HL-60/S4 treated with retinoic acid at 250 ng/mL for 4 days and 3 days (cell line): Measurements from ENCODE around the gene SLC35F1.

ENCODE experiments used
- in situ Hi-C: fragments of 300-500 bp; cut with MboI; formaldehyde crosslinking; loops from 2 replicates; pipeline ENCODE4 v1.7.0; 2022; ENCODE audit warnings: low sequenced_read_pairs

The SLC35F1 gene

GRCh38 chr6:118186672-118187567 lies 279.9 kb downstream of the SLC35F1 start:
- in situ Hi-C loops: no loop called here

- in situ Hi-C loops: no loop called here
These were observed 280.6 kb downstream of the SLC35F1 start for GRCh38 chr6:118187568-118188164.

- in situ Hi-C loops: no loop called here
These were observed 281.5 kb downstream of the SLC35F1 start for GRCh38 chr6:118188561-118188960.

GRCh38 chr6:118197539-118197938 lies 290.5 kb downstream of the SLC35F1 start:
- in situ Hi-C loops: no loop called here

- in situ Hi-C loops: no loop called here
These were observed 291.7 kb downstream of the SLC35F1 start for GRCh38 chr6:118198746-118199145.

- in situ Hi-C loops: no loop called here
These were observed 293.1 kb downstream of the SLC35F1 start for GRCh38 chr6:118200160-118200559.

GRCh38 chr6:118202517-118202916 lies 295.5 kb downstream of the SLC35F1 start:
- in situ Hi-C loops: no loop called here

- in situ Hi-C loops: no loop called here
These were observed 296.5 kb downstream of the SLC35F1 start for GRCh38 chr6:118203545-118203944.

GRCh38 chr6:118206221-118206620 lies 299.2 kb downstream of the SLC35F1 start:
- in situ Hi-C loops: no loop called here

GRCh38 chr6:118207947-118208346 lies 300.9 kb downstream of the SLC35F1 start:
- in situ Hi-C loops: no loop called here

- in situ Hi-C loops: no loop called here
These were observed 305.5 kb downstream of the SLC35F1 start for GRCh38 chr6:118212451-118213173.

- in situ Hi-C loops: no loop called here
These were observed 308.2 kb downstream of the SLC35F1 start for GRCh38 chr6:118215269-118215668.

GRCh38 chr6:118216751-118217150 lies 309.7 kb downstream of the SLC35F1 start:
- in situ Hi-C loops: no loop called here

GRCh38 chr6:118218156-118218555 lies 311.1 kb downstream of the SLC35F1 start:
- in situ Hi-C loops: no loop called here

GRCh38 chr6:118220429-118221128 lies 313.5 kb downstream of the SLC35F1 start:
- in situ Hi-C loops: no loop called here

GRCh38 chr6:118223316-118223715 lies 316.3 kb downstream of the SLC35F1 start:
- in situ Hi-C loops: no loop called here

- in situ Hi-C loops: no loop called here
These were observed 321.8 kb downstream of the SLC35F1 start for GRCh38 chr6:118228886-118229285.

GRCh38 chr6:118240878-118241528 lies 333.9 kb downstream of the SLC35F1 start:
- in situ Hi-C loops: no loop called here

GRCh38 chr6:118246406-118246805 lies 339.3 kb downstream of the SLC35F1 start:
- in situ Hi-C loops: no loop called here

- in situ Hi-C loops: no loop called here
These were observed 341.1 kb downstream of the SLC35F1 start for GRCh38 chr6:118248171-118248570.

- in situ Hi-C loops: no loop called here
These were observed 342.6 kb downstream of the SLC35F1 start for GRCh38 chr6:118249680-118250079.
